ENCODE measurements around the gene ADI1.

GRCh38 chr2:3483227-3483985 is 35.9 kb downstream of the ADI1 start:
- no peak for TF ChIP-seq CTCF (IDR thresholded peaks at IDR 0.05 in 8 of 11, conservative IDR thresholded peaks at IDR 0.05 in 3 of 11)
- TF ChIP-seq POLR2AphosphoS5 (IDR thresholded peaks at IDR 0.05) = peak in 2 of 3 donors; percentile 30 to 50
- no peak for TF ChIP-seq POLR2A (IDR thresholded peaks at IDR 0.05)

Measured in spleen (tissue), 7 donors.